AG04450 (cell line): Measurements from ENCODE around the gene ZNF507. TPM values are rescaled to one million over a fixed set of nuclear protein-coding genes. Genes with fewer than 3 reads are reported as not detected.

Experiments used
- CTCF ChIA-PET: fragments of 300-600, 350-600 bp; formaldehyde crosslinking; extraction: SDS; loops from one replicate; lab custom pipeline; 2022; ENCODE audit warnings: antibody characterized with exemption, inconsistent platforms; lab: Charles Lee
- POLR2A ChIA-PET: fragments of 350-600 bp; formaldehyde crosslinking; extraction: SDS; loops from one replicate; lab custom pipeline; 2021; ENCODE audit warnings: antibody characterized with exemption, inconsistent platforms; lab: Yijun Ruan, JAX
- DNase-seq: peaks from one replicate; pipeline ENCODE4 v3.0.0-alpha.2; 2011; ENCODE audit warnings: low read depth, low spot score
- H3K27ac ChIP-seq: one replicate; pipeline ENCODE4 v1.5.1; 2012; ENCODE audit warnings: low read depth, low read length, control low read depth
- H3K27me3 ChIP-seq: one replicate; pipeline ENCODE4 v1.6.0; 2012; ENCODE audit warnings: low read length; ENCODE audit not compliant: control insufficient read depth, insufficient read depth
- H3K4me3 ChIP-seq: 2 replicates; pipeline ENCODE4 v1.5.1; 2011; ENCODE audit warnings: mild to moderate bottlenecking, low read depth, low read length, control low read depth
- H3K9me3 ChIP-seq: 2 replicates; pipeline ENCODE4 v1.5.1; 2012; ENCODE audit warnings: low read length; ENCODE audit not compliant: control insufficient read depth, insufficient read depth
- CTCF ChIP-seq: IDR thresholded peaks from 2 replicates; pipeline ENCODE4 v1.5.1; 2011; ENCODE audit warnings: low read depth, low read length, control low read depth, inconsistent platforms
- polyA plus RNA-seq: library from polyadenylated mRNA; depleted of rRNA; stranded (reverse); fragments of >200 nt; gene quantifications from 2 replicates; pipeline ENCODE4 v1.2.3, GENCODE V29; 2011

The ZNF507 gene
- polyA plus RNA-seq, 1 experiment, result 20.3 TPM

- DNase-seq, result no peak
- no peaks in the 10 kb centered on the region for H3K9me3 ChIP-seq
- ChIA-PET CTCF (interaction anchor here (0.9 kb wide), 1 partner anchor 106 kb away, joined by 5 read pairs; no protein-coding TSS in a partner anchor), POLR2A (no interaction called here)
- no peak for TF ChIP-seq CTCF
- no peak overlapping the region for H3K4me3 ChIP-seq
- H3K27ac ChIP-seq, result no peak overlapping the region
- peaks cover 3% of the 10 kb centered on the region for H3K27me3 ChIP-seq
Measured at GRCh38 chr19:32330213-32330857, 15.1 kb upstream of the ZNF507 start.

- H3K27me3 ChIP-seq, result peaks cover 3% of the 10 kb centered on the region
- no peak overlapping the region for H3K4me3 ChIP-seq
- no peak overlapping the region for H3K27ac ChIP-seq
- no peak for TF ChIP-seq CTCF
- ChIA-PET POLR2A (no interaction called here), CTCF (interaction anchor here (1.1 kb wide), 1 partner anchor 46 kb away, joined by 3 read pairs; no protein-coding TSS in a partner anchor)
- DNase-seq, result no peak
- no peaks in the 10 kb centered on the region for H3K9me3 ChIP-seq
Measured at GRCh38 chr19:32333227-32333626, 12.2 kb upstream of the ZNF507 start.

GRCh38 chr19:32336259-32337083 lies 8.9 kb upstream of the ZNF507 start:
- TF ChIP-seq CTCF, result peak; percentile 37
- H3K27me3 ChIP-seq, result peaks cover 3% of the 10 kb centered on the region
- CTCF ChIA-PET, result interaction anchor here (0.6 to 5.6 kb wide), 6 partner anchors 14 to 233 kb away, joined by 3 to 65 read pairs (median 4); no protein-coding TSS in a partner anchor
- no peak for DNase-seq
- no peak overlapping the region for H3K27ac ChIP-seq
- H3K9me3 ChIP-seq, result no peaks in the 10 kb centered on the region
- POLR2A ChIA-PET, result interaction anchor here (0.9 kb wide), 1 partner anchor 69 kb away, joined by 4 read pairs; the partner anchor contains the start of gene DPY19L3
- H3K4me3 ChIP-seq, result peak overlapping the region; percentile 46

GRCh38 chr19:32337084-32337808 lies 8.2 kb upstream of the ZNF507 start:
- Histone ChIP-seq H3K27me3 (no peaks in the 10 kb centered on the region), H3K9me3 (no peaks in the 10 kb centered on the region), H3K27ac (peak overlapping the region; percentile 47), H3K4me3 (peak overlapping the region; percentile 46)
- no peak for TF ChIP-seq CTCF
- no peak for DNase-seq
- POLR2A ChIA-PET, result interaction anchor here (0.9 kb wide), 1 partner anchor 68 kb away, joined by 4 read pairs; the partner anchor contains the start of gene DPY19L3
- CTCF ChIA-PET, result interaction anchor here (0.7 to 5.6 kb wide), 9 partner anchors 8 to 1654 kb away, joined by 3 to 65 read pairs (median 4); partner anchors contain the start of gene ZNF507
